ENCODE data around the gene S100A3.
A peak's percentile ranks its signal among the peaks of the same experiment; 100 is the strongest.

The S100A3 gene

DNA sequence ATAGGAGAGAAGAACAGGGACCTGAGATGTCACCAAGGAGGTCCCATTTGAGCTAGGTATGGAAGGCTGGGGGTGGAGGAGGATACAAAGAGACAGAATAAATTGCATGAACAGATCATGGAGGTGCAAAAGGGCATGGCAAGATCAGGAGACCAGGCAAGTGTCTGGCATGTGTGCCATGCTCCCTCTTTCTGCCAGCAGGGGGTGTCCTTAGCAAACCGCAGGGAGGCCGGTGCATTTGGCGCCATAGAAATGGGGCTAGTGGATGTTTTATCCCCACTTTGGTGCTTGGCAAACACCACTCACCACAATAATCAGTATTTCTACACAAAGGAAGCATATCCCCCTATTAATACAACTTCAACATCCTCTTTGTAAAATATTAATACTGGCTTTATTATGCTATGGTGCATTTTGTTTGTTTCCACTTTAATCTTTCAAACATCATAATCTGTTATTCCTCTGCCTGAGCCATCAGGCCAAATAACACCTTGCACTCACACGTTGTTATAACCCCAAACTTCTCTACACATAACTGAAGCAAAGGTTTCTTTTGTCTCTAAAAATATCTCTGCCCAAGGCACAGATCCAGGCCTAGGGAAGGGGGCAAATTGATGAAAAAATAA is 39.2 kb downstream of the S100A3 start:
- TF ChIP-seq POLR2A (IDR thresholded peaks at IDR 0.05; ENCODE audit: low read depth, low read length): no peak
- FAIRE-seq: no peak
- no peak for DNase-seq (ENCODE audit: insufficient read length, low spot score)

GRCh38 chr1:153509036-153509435 is 40.0 kb downstream of the S100A3 start:
- no peak for DNase-seq (ENCODE audit: insufficient read length, low spot score)
- FAIRE-seq: no peak
- no peak for TF ChIP-seq POLR2A (IDR thresholded peaks at IDR 0.05; ENCODE audit: low read depth, low read length)

GRCh38 chr1:153507926-153508583 is 41.0 kb downstream of the S100A3 start:
- FAIRE-seq (no peak), DNase-seq (ENCODE audit: insufficient read length, low spot score) (no peak)
- TF ChIP-seq POLR2A (IDR thresholded peaks at IDR 0.05; ENCODE audit: low read depth, low read length): no peak

- DNase-seq (ENCODE audit: insufficient read length, low spot score): peak; percentile 70
- no peak for FAIRE-seq
- no peak for TF ChIP-seq POLR2A (IDR thresholded peaks at IDR 0.05; ENCODE audit: low read depth, low read length)
These were observed 42.1 kb downstream of the S100A3 start for GRCh38 chr1:153506831-153507413.

DNA sequence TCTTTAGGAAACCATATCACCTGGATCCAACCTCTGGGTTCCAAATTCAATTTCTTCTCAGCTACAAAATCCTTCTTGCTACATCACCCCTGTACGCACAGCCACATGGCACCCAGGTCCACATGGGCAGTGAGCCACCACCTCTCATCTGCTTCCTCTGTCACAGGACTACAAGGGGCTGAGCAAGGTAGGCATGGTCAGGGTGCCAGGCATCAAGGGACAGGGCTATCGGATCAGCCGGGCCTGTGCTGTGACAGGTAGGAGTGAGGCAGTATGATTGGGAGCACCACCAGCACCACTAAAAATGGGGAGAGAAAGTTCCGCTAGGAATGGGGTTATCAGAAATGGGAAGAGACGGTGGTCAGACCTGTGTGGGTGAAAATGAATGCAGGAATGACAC is 42.7 kb downstream of the S100A3 start:
- no peak for FAIRE-seq
- no peak for TF ChIP-seq POLR2A (IDR thresholded peaks at IDR 0.05; ENCODE audit: low read depth, low read length)

DNA sequence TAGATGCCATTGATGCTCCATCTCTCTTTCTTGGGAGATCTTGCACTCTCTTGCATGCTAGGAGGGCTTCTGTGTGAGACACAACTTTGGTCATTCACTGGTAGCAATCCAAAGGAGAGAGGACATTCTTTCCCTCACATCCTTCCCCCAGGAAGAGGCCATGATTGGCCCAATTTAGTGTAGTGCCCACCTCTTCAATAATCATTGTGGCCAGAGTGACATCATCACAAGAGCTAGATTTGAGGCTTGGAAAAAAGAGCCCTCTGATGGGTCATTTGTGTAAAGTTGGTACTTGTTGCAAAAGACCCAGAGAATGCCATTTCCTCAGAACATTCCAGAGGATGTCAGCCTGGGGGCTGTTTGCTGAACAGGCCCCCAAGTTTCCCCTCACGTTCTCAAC is 43.5 kb downstream of the S100A3 start:
- TF ChIP-seq POLR2A (IDR thresholded peaks at IDR 0.05; ENCODE audit: low read depth, low read length): no peak
- DNase-seq (ENCODE audit: insufficient read length, low spot score) (no peak), FAIRE-seq (no peak)

More for the DNA sequence above, 42.7 kb downstream of the S100A3 start:
- DNase-seq (ENCODE audit: insufficient read length, low spot score): no peak

DNA sequence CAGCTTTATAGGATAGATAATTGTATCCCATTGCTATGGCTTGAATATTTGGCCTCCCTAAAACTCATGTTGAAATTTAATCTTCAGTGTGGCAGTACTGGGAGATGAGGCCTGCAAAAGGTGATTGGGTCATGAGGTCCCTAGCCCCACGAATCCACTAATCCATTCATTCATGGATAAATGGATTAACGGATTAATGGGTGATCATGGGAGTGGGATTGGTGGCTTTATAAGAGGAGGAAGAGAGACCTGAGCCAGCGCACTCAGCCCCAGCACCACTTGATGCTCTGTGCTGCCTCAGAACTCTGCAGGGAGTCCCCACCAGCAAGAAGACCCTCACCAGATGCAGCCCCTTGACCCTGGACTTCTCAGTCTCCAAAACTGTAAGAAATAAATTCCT is 45.3 kb downstream of the S100A3 start:
- TF ChIP-seq POLR2A (IDR thresholded peaks at IDR 0.05; ENCODE audit: low read depth, low read length): no peak
- no peak for FAIRE-seq
- no peak for DNase-seq (ENCODE audit: insufficient read length, low spot score)

- DNase-seq (ENCODE audit: insufficient read length, low spot score) (no peak), FAIRE-seq (no peak)
- no peak for TF ChIP-seq POLR2A (IDR thresholded peaks at IDR 0.05; ENCODE audit: low read depth, low read length)
These were observed 50.3 kb downstream of the S100A3 start for GRCh38 chr1:153498746-153499145.

All from H54 (cell line).